Activated CD4-positive, alpha-beta T cell treated with anti-CD3 and anti-CD28 coated beads for 4 hours (primary cell): Measurements from ENCODE around the gene OR52N5.

Experiments
- DNase-seq, 2 donors: peaks; one replicate each; pipeline ENCODE4 v3.0.0-alpha.2; 2020

The OR52N5 gene

DNA sequence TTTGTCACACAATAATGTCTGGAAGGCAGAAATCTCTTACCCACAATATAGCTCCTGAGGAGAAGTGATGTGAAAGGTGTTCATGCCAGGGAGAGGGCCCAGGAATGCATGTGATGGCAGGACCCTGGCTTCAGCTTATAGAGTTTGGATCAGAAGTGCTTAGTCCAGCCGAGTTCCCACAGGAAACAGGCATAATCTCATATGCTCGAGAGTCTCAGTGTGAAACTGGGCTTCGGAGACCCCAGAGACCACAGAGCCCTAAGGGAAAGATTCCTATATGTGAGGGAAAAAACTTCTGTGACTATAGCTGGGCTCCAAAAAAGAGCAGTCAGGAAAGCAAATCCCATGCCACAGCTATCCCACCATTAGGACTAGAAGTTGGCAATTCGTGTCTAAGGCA, at the start of gene OR52N5:
OR52N5 (minus strand) TSS at position 101 of the 400 bp plus-strand sequence. CDS start 4,721 bp downstream, outside the sequence.
- DNase-seq = no peak

DNA sequence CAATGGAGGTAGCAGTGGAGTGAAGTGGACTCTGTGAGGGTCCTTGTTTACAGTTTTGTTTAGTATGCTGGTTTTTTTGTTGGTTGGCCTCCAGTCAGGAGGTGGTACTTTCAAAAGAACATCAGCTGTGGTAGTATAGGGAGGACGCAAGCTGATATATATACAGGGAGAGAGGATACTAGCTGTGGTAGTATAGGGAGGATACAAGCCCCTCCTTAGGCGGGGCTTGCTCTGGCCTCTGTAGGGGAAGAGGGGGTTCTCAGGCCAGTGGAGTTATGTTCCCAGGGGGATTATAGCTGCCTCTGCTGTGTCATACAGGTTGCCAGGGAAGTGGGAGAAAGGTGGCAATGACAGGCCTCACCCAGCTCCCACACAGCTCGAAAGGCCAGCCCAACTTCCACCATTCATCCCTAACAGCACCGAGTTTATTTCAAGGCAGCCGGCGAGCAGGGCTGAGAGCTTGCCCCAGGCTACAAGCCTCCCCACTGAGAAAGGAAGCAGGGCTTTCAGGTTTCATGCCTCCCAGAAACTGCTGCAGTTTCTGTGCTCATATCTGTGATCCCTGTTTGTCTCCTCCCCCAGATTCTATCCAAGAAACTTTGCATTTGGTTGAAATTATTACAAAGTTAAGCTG, 48.2 kb upstream of the OR52N5 start:
- no peak for DNase-seq

DNA sequence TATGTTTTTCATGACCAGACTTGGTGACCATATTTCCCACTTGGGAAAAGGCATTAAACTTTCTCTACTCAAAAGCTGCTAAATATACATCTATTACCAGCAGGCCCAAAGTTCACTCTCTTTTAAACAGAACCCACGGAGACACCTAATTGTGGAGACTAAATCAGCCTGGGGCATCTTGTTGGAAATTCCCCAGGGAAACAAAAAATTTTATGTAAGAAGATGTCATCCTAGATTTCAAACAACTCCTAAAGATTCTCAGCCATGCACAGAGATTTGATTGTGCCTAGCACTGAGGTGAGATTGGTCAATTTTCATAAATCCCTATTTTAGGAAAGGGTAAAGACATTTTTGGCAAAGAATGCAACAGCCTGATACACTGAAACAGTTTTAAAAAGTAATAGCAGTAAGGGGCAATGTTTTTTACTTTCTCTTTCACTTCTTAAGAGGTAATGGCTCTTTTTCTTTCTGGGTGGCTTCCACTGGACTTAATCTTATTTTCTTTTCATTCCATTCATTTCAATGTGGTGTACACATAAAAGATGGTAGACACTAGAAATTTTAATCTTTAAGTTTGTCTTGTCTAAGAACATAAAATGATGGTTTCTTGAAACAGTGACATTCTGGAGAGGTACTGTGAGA, 35.2 kb upstream of the OR52N5 start:
- DNase-seq = no peak

DNA sequence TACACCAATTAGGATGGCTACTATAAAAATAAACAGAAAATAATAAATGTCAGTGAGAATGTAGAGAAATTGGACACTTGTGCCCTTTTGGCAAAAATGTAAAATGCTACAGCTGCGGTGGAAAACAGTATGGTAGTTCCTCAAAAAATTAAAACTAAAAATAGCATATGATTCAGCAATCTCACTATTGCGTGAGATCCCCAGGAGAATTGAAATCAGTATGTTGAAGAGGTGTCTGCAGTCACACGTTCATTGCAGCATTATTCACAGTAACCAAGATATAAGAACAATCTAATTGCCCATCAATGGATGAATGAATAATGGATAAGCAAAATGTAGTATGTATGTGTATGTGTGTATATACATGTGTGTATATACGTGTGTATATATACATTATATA, 32.4 kb upstream of the OR52N5 start:
- DNase-seq = no peak

DNA sequence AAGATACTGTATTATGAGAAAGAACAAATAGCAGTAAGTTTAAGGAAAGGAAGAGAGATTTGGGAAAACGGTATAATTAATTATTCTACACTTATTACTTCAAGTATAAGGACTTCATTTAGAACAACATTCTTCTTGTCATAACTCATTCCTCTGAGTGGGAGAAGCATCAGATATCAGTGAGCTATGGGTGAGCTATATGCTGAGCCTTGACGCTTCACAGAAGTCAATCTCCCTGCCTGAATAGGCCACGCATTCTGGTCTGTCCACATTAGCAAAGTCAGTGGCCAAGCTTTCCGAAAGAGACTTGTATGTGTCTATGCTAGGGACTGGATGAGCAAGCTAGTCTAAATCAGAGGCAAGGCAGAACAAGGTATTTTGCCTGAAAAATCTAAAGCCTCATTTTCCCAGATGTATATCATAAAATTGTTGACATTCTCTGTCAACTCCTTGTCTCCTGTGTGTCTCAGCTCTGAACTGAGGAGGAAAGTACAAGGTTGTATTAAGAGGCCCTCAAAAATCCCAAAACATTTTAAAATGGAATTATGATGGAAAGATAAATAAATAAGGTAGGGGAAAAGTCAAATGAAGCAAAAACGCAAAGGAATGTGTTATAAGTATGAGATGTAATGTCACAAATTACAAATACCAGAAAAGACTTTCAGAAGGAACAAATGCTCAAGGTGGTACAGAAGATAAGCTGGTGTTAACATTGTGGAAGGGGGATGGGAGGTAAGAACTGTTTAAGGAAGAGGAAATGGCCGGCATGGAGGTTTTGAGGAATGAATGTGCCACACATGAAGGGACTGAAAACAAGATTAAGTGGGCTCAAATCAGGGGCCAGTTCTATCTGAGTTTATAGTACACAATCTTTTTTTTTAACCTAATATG, 27.0 kb upstream of the OR52N5 start:
- DNase-seq = no peak

DNA sequence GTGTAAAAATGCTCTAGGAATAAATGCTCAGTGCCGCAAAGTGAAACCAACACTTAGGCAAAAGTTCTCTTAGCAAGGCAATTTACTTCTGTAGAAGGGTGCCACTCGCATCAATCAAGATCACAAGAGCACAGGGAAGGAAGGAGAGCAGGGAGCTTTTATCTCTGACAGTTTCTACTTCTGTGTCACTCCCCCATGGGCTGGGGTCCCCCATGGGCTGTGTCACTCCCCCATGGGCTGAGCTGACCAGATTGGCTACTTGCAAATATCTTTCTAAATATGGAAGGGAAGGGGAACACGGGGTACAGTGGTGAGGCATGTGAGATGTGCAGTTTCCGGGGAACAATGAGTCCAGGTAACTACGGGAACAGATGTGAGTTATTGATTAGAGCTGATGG, 26.0 kb upstream of the OR52N5 start:
- DNase-seq = no peak

DNA sequence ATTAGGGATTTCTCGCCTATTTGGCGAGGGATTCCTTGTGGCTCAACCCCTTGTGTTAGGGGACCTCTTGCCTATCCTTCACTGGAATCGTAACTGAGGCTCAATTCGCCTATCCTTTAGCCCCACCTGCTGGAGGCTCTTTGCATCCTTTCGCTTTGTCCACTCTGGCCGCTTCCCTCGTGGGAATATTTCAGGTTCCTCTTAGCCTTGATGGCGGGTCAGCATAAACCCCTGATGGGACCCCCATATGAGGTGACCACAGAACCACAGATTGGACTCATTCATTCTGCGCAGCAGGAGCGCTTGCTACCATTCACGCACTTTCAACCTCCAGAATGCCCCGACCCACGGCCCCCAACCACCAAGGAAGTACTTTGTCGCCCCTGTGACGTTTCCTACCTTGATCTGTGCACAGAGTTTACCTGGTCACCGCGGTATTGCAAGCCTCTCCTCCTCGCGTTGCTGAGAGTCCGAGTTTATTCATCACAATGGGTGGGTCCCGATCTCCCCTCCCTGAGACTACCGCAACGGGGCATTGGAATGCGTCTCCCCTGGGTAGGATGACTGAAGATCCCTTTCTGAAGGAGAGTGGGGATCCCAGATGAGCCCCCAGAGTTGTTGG, 25.5 kb upstream of the OR52N5 start, which contains the start of gene OR52N2:
OR52N2 (plus strand) TSS at position 425 of the 622 bp plus-strand sequence. CDS start 11,412 bp downstream, outside the sequence.
- DNase-seq = peak; percentile 59 to 74

DNA sequence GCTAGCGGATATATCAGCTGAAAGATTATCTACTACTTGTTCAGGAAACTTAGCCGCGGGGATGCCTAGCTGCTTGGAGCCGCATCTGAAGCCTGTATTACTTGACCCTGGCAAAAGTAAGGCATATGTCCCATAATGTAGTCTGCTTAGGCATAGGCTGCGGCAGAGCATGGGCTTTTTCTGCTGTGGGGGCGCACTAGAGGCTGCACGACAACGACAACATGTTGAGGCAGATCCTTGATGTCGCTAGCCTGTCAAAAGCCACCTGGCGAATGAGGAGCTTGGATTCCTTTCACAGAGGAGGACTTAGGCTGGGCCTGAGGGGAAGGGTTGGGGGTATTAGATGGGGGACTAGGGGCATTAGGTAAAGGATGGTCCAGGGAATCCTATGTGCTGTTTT, 24.4 kb upstream of the OR52N5 start:
- DNase-seq = no peak

DNA sequence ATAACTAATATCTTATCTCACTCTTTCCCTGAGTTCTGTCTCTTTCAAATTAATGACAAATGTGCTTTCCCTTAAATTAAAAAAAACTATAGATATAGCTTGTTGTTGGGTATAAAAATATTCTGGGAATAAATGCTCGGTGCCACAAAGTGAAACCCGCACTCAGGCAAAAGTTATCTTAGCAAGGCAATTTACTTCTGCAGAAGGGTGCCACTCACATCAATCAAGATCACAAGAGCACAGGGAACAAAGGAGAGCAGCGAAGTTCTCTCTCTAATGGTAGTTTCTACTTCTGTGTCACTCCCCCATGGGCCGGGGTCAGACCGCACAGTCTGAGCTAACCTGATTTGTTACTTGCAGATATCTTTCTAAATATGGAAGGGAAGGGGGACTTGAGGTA, 20.8 kb upstream of the OR52N5 start:
- no peak for DNase-seq

DNA sequence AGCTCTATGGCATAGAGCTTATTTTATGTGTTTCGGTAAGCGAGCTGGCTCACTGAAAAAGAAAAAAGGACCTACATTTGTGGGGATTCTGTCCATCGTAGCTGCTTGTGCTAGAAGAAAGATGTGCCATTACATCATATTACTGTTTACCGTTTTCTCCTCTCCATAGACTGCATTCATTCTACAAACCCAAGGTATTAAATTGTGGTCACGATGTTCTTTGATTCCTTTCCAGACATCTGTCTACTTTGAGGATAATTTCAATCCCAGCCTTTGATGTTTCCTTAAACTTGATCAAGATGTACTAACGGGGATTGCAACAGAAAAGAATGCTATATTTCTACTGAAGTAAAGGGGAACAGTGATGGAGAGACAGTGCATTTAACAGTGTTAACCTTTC, 13.4 kb upstream of the OR52N5 start:
- DNase-seq = no peak

DNA sequence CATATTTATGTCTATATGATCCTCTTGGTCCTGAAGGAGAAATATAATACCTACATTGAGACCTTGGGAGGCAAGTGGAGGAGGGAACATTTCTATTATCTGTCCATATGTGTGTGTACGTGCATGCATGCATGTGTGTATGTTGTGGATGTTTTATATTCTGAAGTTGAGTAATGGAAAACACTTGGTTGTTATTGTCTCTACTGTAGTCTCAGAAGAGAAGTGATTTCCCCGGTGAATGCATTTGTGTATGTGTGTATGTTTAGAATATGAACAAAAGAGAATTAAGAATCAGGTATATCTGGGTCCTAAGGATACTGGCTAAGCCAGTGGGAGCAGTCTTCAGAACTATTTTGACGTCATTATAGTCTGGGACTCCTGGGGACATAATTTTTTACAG, 8.0 kb upstream of the OR52N5 start, which contains the start of gene OR52N1:
OR52N1 (minus strand) TSS at position 101 of the 400 bp plus-strand sequence. CDS start 2,449 bp downstream, outside the sequence.
- no peak for DNase-seq

DNA sequence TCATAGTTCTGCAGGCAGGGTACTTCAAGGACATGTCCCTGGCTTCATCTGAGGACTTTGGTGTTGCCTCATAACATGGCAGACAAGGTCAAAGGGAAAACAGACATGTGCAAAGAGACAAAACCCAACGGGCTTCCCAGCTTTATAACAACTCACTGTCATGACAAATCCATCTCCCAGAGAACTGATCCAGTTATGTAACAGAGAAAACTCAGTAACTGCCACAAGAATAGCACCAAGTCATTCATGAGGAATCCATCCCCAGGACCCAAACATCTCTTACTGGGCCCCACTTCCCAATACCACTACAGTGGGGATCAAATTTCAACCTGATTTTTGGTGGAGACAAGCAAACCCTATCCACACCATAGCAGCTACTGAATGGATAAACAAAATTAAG, 16.1 kb downstream of the OR52N5 start:
- no peak for DNase-seq

DNA sequence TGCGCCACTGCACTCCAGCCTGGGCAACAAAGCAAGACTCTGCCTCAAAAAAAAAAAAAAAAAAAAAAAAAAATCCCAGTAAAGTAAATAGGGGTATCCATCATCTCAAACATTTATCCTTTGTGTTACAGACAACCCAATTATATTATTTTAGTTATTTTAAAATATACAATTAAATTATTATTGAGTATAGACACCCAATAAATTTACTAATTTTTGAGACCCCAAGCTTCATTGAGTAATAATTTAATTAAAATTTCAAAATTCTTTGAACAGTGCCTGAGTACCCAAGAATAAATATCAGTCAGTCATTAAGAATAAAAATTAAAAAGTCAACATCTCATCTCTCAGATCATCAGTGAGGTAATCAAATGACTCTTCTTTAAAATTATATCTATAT, 29.2 kb downstream of the OR52N5 start, which contains the start of gene OR52N4:
OR52N4 (plus strand) TSS at position 301 of the 400 bp plus-strand sequence. CDS start 498 bp downstream, outside the sequence.
- no peak for DNase-seq

DNA sequence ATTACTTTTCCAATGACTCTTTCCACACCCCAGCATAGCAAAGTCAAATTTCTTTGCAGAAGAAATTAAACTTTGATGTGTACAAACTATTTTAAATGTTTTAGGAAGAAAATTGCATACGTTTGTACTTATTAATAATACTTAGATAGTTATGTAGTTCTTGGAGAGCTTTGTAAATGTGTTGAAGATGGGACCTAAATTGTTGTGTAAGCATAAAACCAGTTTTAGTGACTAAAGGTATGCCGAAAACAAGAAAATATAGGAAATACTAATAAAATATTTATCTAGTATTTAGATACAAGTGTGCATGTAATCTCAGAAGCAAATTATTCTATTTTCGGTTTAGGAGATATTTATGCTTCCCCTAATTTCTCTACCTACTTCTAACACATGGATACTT, 33.3 kb downstream of the OR52N5 start:
- no peak for DNase-seq

DNA sequence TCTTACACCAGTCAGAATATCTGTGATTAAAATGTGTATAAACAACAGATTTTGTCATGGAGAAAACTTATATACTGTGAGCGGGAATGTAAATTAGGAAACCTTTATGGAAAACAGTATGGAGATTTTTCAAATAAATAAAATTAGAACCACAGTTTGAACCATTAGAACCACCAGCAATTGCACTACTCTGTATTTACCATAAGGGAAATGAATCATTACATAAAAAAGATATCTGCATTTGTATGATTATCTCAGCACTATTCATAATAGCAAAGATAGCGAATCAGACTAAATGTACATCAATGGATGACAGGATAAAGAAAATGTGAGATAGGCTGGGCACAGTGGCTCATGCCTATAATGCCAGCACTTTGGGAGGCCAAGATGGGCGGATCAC, 36.5 kb downstream of the OR52N5 start:
- DNase-seq = no peak

DNA sequence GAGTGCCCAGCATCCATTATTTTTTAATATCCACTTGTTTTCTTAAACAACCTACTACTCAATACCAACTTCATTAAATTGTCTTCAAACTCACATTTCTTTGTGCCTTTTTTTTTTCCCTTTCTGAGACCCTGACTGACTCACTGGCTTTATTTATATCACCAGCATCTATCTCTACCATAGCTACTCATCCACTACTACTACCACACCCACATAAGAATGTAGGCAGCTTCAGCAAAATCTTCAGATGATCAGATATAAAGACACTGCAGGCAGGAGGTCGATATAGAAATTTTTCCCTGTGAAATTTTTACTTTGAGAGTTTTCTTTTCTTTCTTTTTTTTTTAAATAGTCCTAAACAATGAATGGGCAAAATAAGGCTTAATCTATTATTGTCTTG, 44.7 kb downstream of the OR52N5 start:
- no peak for DNase-seq

DNA sequence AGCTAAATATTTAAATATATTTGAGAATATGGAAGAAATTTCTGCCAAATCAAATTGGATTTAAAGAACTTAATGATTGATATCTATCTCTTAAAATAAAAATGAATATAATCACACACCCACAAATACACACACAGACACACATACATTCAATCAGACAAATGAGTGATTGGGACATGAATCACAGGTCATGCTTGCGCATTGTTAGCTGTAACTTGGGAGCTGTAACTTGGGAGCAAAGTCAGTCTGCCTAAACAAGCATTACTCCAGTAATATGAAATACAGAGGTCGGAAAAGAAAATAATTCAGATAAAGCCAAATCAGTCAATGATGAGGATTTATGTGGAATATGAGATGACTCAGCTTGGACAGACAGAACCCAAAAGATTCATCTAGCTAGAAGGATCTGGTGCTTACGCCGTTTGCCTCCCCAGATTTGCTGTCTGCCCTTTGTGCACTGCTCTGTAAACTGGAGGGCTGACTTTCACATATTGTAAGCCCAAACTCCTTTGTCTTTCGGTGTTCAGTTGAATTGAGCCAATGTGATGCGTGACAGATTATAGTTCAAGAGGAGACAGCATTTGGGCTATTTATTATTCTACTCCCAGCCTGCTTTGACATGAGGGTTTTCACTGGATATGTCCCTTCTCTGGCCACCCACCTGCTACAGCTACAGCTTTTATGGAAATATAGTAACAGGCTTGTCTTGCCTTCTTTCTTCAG, 45.3 kb downstream of the OR52N5 start:
- no peak for DNase-seq

DNA sequence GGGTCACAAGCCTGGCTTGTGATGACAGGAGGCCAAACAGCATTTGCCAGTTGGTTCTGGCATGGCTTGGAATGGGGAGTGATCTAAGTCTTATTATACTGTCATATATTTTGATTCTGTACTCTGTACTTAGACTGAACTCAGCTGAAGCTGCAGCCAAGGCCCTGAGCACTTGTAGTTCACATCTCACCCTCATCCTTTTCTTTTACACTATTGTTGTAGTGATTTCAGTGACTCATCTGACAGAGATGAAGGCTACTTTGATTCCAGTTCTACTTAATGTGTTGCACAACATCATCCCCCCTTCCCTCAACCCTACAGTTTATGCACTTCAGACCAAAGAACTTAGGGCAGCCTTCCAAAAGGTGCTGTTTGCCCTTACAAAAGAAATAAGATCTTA, 46.1 kb downstream of the OR52N5 start:
- DNase-seq = no peak

DNA sequence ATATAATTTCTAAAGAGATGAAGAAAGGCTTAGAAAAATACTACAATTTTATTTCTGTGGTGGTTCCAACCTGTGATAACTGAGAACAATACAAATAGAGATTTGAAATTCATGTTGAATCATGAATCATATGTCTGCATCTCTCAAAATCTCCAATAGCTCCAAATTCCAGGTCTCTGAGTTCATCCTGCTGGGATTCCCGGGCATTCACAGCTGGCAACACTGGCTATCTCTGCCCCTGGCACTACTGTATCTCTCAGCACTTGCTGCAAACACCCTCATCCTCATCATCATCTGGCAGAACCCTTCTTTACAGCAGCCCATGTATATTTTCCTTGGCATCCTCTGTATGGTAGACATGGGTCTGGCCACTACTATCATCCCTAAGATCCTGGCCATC, 46.8 kb downstream of the OR52N5 start, which contains the start of gene OR56B1:
OR56B1 (plus strand) TSS at position 53 of the 400 bp plus-strand sequence; CDS start at position 122, 69 bp downstream.
- DNase-seq = no peak

DNA sequence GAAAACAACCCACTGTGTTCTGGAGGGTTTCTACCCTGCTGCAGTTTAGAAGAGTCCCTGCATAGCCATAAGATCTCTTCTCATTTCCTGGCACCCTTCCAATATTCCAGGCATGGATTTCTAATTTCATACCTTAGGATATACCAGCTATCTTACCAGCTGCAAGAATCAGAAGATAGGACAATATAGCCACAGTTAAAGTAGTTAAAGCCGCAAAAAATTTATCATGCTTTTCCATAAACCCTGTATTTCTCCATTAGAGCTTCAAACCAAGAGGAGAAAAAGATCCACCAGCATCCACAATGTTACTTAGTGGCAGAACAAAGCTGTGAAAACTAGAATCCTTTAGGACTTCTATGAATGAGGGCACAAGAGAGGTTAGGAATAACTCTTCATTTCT, 55.5 kb downstream of the OR52N5 start:
- DNase-seq = no peak

DNA sequence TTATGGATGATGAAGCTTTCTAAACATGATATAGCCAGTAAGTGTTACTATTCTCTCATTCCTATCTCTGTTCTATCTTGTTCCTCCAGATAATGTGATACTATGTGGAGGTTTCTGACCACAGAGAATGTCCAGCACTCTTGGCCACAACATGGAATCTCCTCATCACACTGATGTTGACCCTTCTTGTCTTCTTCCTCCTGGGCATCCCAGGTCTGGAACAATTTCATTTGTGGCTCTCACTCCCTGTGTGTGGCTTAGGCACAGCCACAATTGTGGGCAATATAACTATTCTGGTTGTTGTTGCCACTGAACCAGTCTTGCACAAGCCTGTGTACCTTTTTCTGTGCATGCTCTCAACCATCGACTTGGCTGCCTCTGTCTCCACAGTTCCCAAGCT, 56.8 kb downstream of the OR52N5 start:
- no peak for DNase-seq
